IPS-NIHi7 (cell line): ENCODE measurements around the gene MIER2.
"Not testable (repeated sequence)": the region's sequence is repeated elsewhere in the genome, so short reads cannot be mapped to it uniquely, and the experiment has no call there.

ENCODE experiments used
- DNase-seq: peaks from one replicate; pipeline ENCODE4 v3.0.0; 2012; ENCODE audit warnings: mixed read lengths; ENCODE audit errors: extremely low spot score

Gene MIER2

GRCh38 chr19:283395-283794, 61.2 kb downstream of the MIER2 start:
- DNase-seq: no peak

GRCh38 chr19:282501-282900, 62.1 kb downstream of the MIER2 start:
- DNase-seq: no peak

- DNase-seq: no peak
Measured at GRCh38 chr19:281992-282391, 62.6 kb downstream of the MIER2 start.

GRCh38 chr19:281156-281853, 63.3 kb downstream of the MIER2 start:
- DNase-seq: no peak

GRCh38 chr19:280541-281009, 64.0 kb downstream of the MIER2 start:
- no peak for DNase-seq

- DNase-seq: no peak
Measured at GRCh38 chr19:279656-280055, 64.9 kb downstream of the MIER2 start.

GRCh38 chr19:279231-279630, 65.4 kb downstream of the MIER2 start:
- DNase-seq: no peak

GRCh38 chr19:277581-278165, 66.9 kb downstream of the MIER2 start:
- DNase-seq: peak; percentile 79

GRCh38 chr19:277131-277530, 67.5 kb downstream of the MIER2 start:
- DNase-seq: no peak

GRCh38 chr19:275958-276646, 68.5 kb downstream of the MIER2 start:
- DNase-seq: no peak

GRCh38 chr19:275000-275399, 69.6 kb downstream of the MIER2 start:
- no peak for DNase-seq

- no peak for DNase-seq
Measured at GRCh38 chr19:273393-273792, 71.2 kb downstream of the MIER2 start.

- no peak for DNase-seq
Measured at GRCh38 chr19:271856-272255, 72.7 kb downstream of the MIER2 start.

GRCh38 chr19:270766-271318, 73.8 kb downstream of the MIER2 start:
- DNase-seq: not testable (repeated sequence)

GRCh38 chr19:269241-269640, 75.4 kb downstream of the MIER2 start:
- DNase-seq: no peak

GRCh38 chr19:262125-262524, 82.5 kb downstream of the MIER2 start:
- no peak for DNase-seq

GRCh38 chr19:256804-257203, 87.8 kb downstream of the MIER2 start:
- DNase-seq: not testable (repeated sequence)
